SK-N-SH treated with all-trans-retinoic acid at 6 μM for 48 hours (cell line): ENCODE measurements around the gene TMEM45B.

Source experiments
- ATAC-seq: fragments of 200-7000 bp; cut with Tn5 transposase; 3 replicates; pipeline ENCODE4 v1.9.1; 2020; ENCODE audit warnings: mild to moderate bottlenecking, moderate library complexity
- ARNTL ChIP-seq: fragments of 450-650 bp; formaldehyde crosslinking; IDR thresholded peaks from 2 replicates; pipeline ENCODE4 v1.5.0; 2020; ENCODE audit warnings: low read depth, mild to moderate bottlenecking, moderate library complexity, borderline replicate concordance
- BACH2 ChIP-seq: fragments of 250-450 bp; sonication (Bioruptor Pico); IDR thresholded peaks from 2 replicates; pipeline ENCODE4 v1.9.0; 2021; ENCODE audit warnings: mild to moderate bottlenecking, borderline replicate concordance
- CSRNP3 ChIP-seq: fragments of 250-450 bp; sonication (Bioruptor Pico); IDR thresholded peaks from 2 replicates; pipeline ENCODE4 v1.5.1; 2021; ENCODE audit warnings: mild to moderate bottlenecking, moderate library complexity
- ESRRG ChIP-seq: fragments of 250-450 bp; sonication (Bioruptor Pico); IDR thresholded peaks from 2 replicates; pipeline ENCODE4 v1.6.1; 2021; ENCODE audit warnings: mild to moderate bottlenecking
- GLIS3 ChIP-seq: fragments of 250-450 bp; sonication (Bioruptor Pico); IDR thresholded peaks from 2 replicates; pipeline ENCODE4 v1.5.0; 2020; ENCODE audit warnings: mild to moderate bottlenecking, moderate library complexity
- ISL1 ChIP-seq: fragments of 250-450 bp; sonication (Bioruptor Pico); IDR thresholded peaks from 2 replicates; pipeline ENCODE4 v2.1.2; 2022; ENCODE audit warnings: mild to moderate bottlenecking, moderate library complexity
- OSR1 ChIP-seq: fragments of 250-450 bp; sonication (Bioruptor Pico); IDR thresholded peaks from 2 replicates; pipeline ENCODE4 v1.8.0; 2022; ENCODE audit warnings: moderate library complexity, mild to moderate bottlenecking, inconsistent platforms
- PPARA ChIP-seq: fragments of 250-450 bp; sonication (Bioruptor Pico); IDR thresholded peaks from 2 replicates; pipeline ENCODE4 v1.5.0; 2020; ENCODE audit warnings: mild to moderate bottlenecking, borderline replicate concordance
- RARB ChIP-seq: fragments of 250-450 bp; sonication (Bioruptor Pico); IDR thresholded peaks from 2 replicates; pipeline ENCODE4 v1.8.0; 2021; ENCODE audit warnings: mild to moderate bottlenecking, moderate library complexity
- SNAI2 ChIP-seq: fragments of 250-450 bp; sonication (Bioruptor Pico); IDR thresholded peaks from 2 replicates; pipeline ENCODE4 v1.5.0; 2020; ENCODE audit warnings: mild to moderate bottlenecking, moderate library complexity
- TCF4 ChIP-seq: fragments of 250-450 bp; sonication (Bioruptor Pico); IDR thresholded peaks from 2 replicates; pipeline ENCODE4 v1.8.0; 2021; ENCODE audit warnings: mild to moderate bottlenecking, moderate library complexity, borderline replicate concordance
- ZC3H10 ChIP-seq: fragments of 250-450 bp; sonication (Bioruptor Pico); IDR thresholded peaks from 2 replicates; pipeline ENCODE4 v1.5.1; 2021; ENCODE audit warnings: mild to moderate bottlenecking, moderate library complexity
- ZFP3 ChIP-seq: fragments of 250-450 bp; sonication (Bioruptor Pico); IDR thresholded peaks from 2 replicates; pipeline ENCODE4 v1.5.0; 2020; ENCODE audit warnings: mild to moderate bottlenecking, moderate library complexity
- ZFP30 ChIP-seq: fragments of 450-650 bp; formaldehyde crosslinking; IDR thresholded peaks from 2 replicates; pipeline ENCODE4 v1.5.0; 2022; ENCODE audit warnings: mild to moderate bottlenecking, moderate library complexity
- ZNF565 ChIP-seq: fragments of 450-650 bp; formaldehyde crosslinking; conservative IDR thresholded peaks from 2 replicates; pipeline ENCODE4 v1.5.0; 2020; ENCODE audit warnings: low read depth, mild to moderate bottlenecking, moderate library complexity
- ZNF70 ChIP-seq: fragments of 450-650 bp; formaldehyde crosslinking; IDR thresholded peaks from 2 replicates; pipeline ENCODE4 v1.5.0; 2020; ENCODE audit warnings: mild to moderate bottlenecking, moderate library complexity
- ZNF8 ChIP-seq: fragments of 450-650 bp; formaldehyde crosslinking; IDR thresholded peaks from 2 replicates; pipeline ENCODE4 v1.5.0; 2020; ENCODE audit warnings: mild to moderate bottlenecking, moderate library complexity
- TF ChIP-seq, protein P1 (sequence below): fragments of 250-450 bp; sonication (Bioruptor Pico); IDR thresholded peaks from 2 replicates; pipeline ENCODE4 v1.8.0; 2020; ENCODE audit warnings: mild to moderate bottlenecking, moderate library complexity, borderline replicate concordance
- TF ChIP-seq, protein P2 (sequence below): fragments of 250-450 bp; sonication (Bioruptor Pico); IDR thresholded peaks from 2 replicates; pipeline ENCODE4 v1.5.0; 2020; ENCODE audit warnings: mild to moderate bottlenecking, moderate library complexity

TMEM45B gene

GRCh38 chr11:129815596-129816461 is at the start of gene TMEM45B:
TSS of gene TMEM45B (plus strand) at chr11:129815848. CDS start at chr11:129852483, 36,635 bp downstream.
- ATAC-seq: peak; percentile 78
- peak; percentile 47; the same call in 1 of the 2 replicates for TF ChIP-seq TCF4
- TF ChIP-seq, protein P1, sequence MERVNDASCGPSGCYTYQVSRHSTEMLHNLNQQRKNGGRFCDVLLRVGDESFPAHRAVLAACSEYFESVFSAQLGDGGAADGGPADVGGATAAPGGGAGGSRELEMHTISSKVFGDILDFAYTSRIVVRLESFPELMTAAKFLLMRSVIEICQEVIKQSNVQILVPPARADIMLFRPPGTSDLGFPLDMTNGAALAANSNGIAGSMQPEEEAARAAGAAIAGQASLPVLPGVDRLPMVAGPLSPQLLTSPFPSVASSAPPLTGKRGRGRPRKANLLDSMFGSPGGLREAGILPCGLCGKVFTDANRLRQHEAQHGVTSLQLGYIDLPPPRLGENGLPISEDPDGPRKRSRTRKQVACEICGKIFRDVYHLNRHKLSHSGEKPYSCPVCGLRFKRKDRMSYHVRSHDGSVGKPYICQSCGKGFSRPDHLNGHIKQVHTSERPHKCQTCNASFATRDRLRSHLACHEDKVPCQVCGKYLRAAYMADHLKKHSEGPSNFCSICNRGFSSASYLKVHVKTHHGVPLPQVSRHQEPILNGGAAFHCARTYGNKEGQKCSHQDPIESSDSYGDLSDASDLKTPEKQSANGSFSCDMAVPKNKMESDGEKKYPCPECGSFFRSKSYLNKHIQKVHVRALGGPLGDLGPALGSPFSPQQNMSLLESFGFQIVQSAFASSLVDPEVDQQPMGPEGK (CRISPR knock-in tag): no peak
- TF ChIP-seq ZC3H10 (CRISPR knock-in tag): no peak

DNA sequence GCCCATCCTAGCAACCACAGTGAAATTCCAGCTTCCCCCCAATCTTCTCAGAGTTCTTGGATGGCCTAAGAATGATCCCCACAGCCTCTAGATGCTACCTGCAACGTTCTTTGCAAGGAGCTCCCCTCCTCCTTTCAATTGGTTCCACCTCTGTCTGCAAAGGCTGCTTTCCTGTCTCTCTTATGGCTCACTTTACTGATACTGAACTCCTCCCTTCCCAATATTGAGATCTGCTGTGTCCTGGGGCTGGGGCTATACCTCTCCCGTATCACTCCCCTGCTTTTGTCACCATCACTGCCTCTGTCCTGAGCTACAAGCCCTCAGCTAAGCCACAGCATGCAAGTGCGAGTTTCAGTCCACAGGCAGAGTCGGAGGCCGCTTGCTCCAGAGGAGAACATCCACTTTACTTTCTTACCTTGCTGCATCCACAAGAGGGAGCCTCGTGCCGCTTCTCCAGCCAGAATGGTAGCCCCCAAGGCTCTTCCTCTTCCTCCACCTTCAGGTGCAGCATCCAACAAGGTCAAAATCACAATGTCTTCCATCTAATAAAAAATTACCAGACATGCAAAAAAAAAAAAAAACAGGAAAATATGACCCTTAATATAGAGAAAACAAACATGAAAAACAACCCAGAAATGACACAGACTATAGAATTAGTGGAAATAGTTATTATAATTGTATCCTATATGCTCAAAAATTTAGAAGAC is 48.6 kb upstream of the TMEM45B start:
- TF ChIP-seq RARB (CRISPR knock-in tag) (no peak), TCF4 (no peak), CSRNP3 (no peak), ISL1 (no peak), ZNF8 (CRISPR knock-in tag) (no peak), ZNF70 (CRISPR knock-in tag) (no peak), PPARA (no peak), GLIS3 (CRISPR knock-in tag) (no peak), ZC3H10 (CRISPR knock-in tag) (no peak), BACH2 (CRISPR knock-in tag) (no peak), ZFP3 (CRISPR knock-in tag) (no peak), ARNTL (no peak), OSR1 (no peak), ZNF565 (CRISPR knock-in tag) (no peak), ESRRG (CRISPR knock-in tag) (no peak)
- TF ChIP-seq, protein P1 (CRISPR knock-in tag): no peak
- ATAC-seq: peak; percentile 86

- ATAC-seq: no peak
- TF ChIP-seq ESRRG (CRISPR knock-in tag): no peak
- no peak for TF ChIP-seq ZNF565 (CRISPR knock-in tag)
- no peak for TF ChIP-seq SNAI2 (CRISPR knock-in tag)
- no peak for TF ChIP-seq ZNF8 (CRISPR knock-in tag)
- TF ChIP-seq ARNTL: no peak
- no peak for TF ChIP-seq ZC3H10 (CRISPR knock-in tag)
- TF ChIP-seq RARB (CRISPR knock-in tag): no peak
- TF ChIP-seq TCF4: no peak
- TF ChIP-seq PPARA: no peak
- TF ChIP-seq ZFP30 (CRISPR knock-in tag): no peak
- no peak for TF ChIP-seq CSRNP3
- TF ChIP-seq, protein P2, sequence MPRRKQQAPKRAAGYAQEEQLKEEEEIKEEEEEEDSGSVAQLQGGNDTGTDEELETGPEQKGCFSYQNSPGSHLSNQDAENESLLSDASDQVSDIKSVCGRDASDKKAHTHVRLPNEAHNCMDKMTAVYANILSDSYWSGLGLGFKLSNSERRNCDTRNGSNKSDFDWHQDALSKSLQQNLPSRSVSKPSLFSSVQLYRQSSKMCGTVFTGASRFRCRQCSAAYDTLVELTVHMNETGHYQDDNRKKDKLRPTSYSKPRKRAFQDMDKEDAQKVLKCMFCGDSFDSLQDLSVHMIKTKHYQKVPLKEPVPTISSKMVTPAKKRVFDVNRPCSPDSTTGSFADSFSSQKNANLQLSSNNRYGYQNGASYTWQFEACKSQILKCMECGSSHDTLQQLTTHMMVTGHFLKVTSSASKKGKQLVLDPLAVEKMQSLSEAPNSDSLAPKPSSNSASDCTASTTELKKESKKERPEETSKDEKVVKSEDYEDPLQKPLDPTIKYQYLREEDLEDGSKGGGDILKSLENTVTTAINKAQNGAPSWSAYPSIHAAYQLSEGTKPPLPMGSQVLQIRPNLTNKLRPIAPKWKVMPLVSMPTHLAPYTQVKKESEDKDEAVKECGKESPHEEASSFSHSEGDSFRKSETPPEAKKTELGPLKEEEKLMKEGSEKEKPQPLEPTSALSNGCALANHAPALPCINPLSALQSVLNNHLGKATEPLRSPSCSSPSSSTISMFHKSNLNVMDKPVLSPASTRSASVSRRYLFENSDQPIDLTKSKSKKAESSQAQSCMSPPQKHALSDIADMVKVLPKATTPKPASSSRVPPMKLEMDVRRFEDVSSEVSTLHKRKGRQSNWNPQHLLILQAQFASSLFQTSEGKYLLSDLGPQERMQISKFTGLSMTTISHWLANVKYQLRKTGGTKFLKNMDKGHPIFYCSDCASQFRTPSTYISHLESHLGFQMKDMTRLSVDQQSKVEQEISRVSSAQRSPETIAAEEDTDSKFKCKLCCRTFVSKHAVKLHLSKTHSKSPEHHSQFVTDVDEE: no peak
- TF ChIP-seq ZNF70 (CRISPR knock-in tag): no peak
- no peak for TF ChIP-seq ZFP3 (CRISPR knock-in tag)
Observed at GRCh38 chr11:129767827-129768226, 47.8 kb upstream of the TMEM45B start.
